DMS153 treated with DMSO at 0.1 percent for 48 hours (cell line): ENCODE measurements around the gene CSTPP1.

ENCODE experiments used
- DNase-seq: peaks from one replicate; lab custom pipeline; 2025; ENCODE audit not compliant: unreplicated experiment; lab: John Stamatoyannopoulos, UW

Gene CSTPP1, protein sequence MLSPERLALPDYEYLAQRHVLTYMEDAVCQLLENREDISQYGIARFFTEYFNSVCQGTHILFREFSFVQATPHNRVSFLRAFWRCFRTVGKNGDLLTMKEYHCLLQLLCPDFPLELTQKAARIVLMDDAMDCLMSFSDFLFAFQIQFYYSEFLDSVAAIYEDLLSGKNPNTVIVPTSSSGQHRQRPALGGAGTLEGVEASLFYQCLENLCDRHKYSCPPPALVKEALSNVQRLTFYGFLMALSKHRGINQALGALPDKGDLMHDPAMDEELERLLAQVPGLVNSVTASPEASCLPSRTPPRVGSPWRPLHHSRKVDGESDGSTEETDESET

DNA sequence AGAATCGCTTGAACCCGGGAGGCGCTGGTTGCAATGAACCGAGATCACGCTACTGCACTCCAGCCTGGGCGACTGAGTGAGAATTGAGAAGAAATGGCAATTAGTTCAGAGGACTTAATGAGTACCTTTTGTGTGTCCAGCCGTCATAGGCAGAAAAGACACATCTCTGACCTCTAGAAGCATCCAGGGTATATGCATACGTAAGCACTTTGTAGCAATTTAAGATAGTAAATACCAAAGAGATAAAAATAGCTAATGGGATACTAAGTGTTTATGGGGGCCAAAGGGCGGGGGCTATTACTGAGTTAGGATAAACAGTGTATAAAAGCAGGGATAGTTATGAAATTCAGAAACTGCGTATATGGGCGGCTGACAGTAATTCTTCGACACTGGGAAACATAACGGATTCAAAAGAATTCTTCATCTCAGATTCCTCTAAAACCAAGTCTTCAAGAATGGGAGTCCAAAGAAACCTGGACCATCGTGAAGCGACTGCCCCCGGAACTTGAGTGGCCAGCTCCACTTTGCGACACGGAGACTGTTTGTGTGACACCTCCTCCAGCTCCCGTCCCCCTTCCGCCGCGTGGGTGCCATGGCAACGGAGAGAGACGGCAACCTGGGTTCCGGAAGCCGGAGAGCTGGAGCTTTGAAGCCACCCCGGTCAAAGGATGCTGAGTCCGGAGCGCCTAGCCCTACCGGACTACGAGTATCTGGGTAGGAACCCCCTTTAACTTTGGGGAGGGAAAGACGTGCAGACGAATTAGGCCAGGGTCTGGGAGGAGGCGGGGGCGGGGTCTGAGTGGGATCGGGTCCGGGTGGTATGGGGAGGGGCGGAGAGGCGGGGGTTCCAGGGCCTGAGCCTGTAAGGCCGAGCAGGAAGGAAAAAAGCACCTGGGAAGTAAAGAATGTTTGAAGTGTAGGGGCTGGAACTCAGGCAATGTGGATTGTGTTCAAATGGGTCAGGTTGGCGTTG lies at the start of gene CSTPP1:
Gene CSTPP1, plus strand, starts transcription at position 624 of the 973 bp plus-strand sequence. Its CDS starts 45 bp downstream, at position 669.
- peak; percentile 75 for DNase-seq

DNA sequence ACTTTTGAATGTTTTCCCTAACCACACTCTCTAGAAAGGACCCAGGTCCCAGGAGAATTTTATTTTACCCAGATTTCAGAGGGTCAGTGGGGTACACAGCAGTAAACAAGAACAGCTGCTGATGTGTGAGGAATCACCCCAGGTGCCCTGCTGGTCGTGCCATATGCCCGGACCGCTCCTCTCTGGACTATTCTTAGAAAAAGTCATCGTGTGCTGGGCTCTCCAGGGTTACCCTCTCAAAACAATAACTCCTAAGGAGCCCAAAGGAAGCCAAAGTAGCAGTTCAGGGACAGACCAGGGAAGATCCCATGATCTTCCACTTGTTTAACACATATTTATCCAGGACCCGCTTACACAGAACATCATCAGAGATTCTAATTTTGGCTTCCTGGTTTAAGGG lies 47.9 kb upstream of the CSTPP1 start:
- no peak for DNase-seq

DNA sequence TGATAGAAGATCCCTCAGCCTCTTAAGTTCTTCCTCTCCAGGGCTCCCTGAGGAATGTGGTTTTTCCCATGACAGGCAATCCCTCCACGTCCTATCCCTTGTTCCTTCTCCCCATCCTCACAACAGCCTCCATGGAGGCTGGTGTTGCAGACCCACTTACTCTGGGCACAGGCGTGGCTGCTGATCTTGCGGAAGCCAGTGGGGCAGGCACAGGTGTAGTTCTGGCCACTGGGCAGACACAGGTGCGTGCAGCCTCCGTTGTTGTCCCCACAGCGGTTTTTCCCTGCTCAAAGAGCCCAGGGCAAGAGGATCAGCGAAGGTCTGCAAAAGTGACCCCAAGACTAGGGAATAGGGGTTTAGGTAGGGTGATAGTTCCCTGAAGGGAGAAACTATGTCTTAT lies 47.3 kb upstream of the CSTPP1 start:
- no peak for DNase-seq

DNA sequence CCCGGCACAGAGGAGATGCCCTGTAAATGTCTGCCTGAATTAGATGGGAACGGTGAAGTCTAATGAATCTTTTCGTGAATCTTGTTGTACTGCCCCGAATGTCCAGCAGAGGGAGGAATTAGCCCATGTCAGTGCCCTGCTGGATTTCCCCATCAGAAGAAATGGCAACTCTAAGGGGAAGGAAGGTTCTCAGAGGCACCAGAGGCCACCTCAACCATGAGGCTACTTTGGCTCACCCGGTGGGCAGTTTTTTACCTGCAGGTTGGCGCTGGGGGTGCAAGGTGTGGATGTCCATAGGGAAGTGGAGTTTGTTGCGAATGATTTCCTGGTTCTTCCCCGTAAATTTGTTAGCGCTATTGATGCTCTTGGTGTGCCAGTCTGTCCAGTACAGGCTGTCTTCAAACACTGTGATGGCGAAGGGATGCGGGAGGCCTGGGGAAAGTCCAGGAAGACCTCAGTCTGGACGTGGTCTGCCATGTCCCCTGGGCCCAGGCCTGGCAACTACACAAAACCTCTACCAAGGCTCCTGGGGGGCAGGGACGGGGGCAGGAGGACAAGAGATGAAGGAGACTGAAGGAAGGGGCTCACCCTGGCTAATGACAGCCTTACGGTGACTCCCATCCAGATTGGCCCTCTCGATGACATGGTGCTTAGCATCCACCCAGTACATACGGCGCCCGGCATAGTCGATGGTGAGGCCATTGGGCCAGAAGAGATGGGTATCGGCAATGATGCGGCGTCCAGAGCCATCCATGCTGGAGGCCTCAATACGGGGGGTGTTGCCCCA lies 46.7 kb upstream of the CSTPP1 start:
- peak; percentile 26 for DNase-seq

DNA sequence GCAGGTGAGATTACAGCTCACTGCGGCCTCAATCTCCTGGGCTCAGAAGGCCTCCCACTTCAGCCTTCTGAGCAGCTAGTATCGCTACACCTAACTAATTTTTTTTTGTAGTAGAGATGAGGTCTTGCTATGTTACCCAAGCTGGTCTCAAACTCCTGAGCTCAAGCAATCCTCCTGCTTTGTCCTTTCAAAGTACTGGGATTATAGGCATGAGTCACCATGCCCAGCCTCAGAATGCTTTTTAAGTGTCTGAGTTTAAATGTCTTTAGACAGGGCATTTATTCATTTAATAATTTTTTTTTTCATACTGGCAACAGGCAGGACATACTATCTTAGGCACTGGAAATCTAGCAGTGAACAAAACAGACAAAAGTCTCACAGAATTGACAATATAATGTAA lies 45.9 kb upstream of the CSTPP1 start:
- no peak for DNase-seq

DNA sequence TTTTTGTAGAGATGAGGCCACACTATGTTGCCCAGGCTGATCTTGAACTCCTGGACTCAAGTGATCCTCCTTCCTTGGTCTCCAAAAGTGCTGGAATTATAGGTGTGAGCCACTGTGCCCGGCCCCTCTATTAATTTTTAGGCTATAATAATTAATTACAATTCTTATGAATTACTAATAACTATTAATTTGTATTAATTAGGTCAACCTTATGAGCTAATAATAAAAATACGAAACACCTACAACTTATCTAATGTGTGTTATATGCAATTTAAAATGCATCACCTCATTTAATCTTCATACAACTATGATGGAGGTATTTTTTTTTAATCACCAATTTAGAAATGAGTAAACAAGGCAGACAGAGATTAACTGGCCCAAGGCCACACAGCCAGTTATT lies 44.5 kb upstream of the CSTPP1 start:
- DNase-seq: no peak

DNA sequence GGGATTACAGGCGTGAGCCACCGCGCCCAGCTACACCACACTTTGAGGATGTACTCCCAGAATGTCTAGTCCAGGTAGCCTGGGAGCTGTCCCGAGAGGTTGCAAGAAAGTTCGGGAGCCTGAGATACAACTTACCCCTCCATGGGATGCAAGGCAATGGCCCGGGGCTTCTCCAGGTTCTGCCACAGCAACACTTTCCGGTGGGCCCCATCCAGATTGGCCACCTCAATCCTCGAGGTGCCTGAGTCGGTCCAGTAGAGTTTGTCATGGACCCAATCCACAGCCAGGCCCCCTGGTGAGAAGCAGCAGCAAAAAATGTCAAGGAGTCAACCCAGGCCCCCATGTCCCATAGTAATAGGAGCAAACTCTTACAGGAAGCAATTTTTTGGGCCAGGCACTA lies 43.7 kb upstream of the CSTPP1 start:
- no peak for DNase-seq

DNA sequence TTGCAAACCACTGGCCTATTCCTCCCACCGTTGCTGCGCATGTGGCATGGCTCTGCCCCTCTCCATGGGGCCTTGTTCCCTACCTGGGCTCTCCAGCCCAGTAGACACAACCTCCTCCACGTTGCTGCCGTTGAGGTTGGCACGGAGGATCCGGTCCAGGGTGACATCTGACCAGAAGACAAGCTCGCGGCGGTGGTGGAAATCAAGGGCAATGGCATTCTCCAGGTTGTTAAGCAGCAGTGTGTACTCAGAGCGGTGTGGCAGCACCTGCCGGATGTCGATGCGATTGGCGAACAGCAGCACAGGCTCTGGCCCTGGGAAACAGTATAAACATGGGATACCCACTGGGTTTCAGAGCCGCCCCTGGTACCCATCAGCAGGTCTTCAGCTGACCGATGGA lies 42.1 kb upstream of the CSTPP1 start:
- DNase-seq: no peak

DNA sequence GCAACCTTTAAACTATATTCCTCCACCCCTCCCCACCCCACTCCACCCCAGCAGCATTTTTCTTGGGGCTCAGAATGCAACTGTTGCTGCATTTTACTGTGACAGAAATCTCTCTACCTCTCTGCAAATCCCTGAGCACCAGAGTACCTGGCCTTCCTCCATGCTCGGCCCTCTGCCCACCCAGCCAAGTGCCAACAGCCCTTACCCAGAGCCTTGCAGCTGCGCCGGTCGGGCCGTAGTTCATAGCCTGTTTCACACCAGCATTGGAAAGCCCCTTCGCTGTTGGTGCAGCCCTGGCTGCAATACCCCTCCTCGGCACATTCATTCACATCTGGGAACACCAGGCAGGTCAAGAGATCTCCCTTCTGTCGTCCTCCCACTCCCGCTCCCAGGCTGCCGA lies 41.6 kb upstream of the CSTPP1 start:
- no peak for DNase-seq

DNA sequence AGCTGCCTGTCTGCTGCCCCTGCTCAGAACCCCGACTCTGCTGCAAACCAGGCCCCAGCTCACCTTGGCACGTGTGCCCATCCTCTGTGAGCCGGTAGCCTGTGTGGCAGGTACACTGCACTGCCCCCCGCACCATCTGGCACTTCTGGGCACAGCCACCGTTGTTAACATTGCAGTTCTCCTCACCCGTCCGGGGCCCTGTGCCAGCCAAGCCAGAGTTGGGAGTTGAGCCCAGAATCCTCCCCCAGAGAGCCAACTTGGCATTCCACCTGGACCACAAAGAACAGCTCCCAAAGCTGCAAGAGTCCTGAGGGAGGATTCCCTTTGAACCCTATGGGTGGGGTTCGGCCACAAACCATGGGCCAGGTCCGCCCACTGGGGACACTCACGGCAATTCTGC lies 40.7 kb upstream of the CSTPP1 start:
- no peak for DNase-seq

DNA sequence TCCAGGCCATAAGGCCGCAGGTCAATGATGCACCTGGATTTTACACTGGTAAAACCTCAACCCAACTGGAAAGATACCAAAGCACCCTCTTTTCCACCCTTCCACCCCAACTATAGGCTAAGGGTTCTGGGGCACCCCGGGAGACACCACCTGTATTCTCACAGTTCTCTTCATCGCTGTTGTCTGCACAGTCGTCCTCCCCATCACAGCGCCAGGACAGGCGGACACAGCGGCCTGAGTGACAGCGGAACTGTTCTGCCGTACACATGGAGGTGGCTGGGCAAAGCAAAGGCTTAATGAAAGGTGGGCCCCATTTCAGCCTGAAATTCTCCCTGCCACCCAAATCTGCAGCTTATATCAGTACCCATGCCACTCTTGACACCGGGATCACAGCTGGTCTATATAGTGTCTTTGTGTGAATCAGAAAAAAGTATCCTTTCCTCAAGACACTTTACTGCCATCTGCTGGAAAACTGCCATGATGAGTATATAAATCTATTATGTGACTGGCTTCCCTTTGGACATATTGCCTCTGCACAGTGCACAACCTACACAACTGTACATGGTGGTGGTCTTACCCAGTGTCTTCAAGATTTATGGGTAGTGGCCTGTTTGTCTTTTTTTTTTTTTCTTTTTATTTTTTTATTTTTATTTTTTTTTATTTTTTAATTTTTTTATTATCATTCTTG lies 39.7 kb upstream of the CSTPP1 start:
- peak; percentile 56 for DNase-seq

DNA sequence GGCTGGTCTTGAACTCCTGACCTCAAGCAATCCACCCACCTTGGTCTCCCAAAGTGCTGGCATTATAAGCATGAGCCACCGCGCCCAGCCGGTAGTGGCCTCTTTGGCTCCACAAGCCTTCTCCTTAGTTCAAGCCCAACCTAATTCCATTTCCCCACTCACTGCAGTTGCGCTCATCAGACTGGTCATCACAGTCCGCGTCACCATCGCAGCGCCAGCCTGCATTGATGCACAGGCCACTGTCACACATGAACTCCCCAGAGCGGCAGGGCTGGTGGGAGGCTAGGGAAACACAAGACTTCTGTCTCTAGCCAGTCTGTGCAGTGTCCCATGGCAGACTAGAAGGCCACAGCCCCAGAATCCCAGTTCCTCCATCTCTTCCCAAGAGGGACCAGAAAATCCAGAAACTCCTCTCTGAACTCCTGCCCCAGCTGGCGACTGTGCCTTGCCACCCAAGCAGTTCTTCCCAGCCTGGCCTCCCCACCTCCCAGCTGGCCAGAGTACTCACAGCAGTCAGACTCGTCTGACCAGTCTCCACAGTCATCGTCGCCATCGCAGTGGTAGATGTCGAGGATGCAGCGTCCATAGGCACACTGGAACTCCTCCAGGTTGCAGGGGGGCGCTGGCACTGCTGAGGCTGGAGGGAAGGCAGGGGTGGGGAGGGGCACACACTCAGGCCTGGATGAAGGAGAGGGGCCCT lies 38.0 kb upstream of the CSTPP1 start:
- no peak for DNase-seq

DNA sequence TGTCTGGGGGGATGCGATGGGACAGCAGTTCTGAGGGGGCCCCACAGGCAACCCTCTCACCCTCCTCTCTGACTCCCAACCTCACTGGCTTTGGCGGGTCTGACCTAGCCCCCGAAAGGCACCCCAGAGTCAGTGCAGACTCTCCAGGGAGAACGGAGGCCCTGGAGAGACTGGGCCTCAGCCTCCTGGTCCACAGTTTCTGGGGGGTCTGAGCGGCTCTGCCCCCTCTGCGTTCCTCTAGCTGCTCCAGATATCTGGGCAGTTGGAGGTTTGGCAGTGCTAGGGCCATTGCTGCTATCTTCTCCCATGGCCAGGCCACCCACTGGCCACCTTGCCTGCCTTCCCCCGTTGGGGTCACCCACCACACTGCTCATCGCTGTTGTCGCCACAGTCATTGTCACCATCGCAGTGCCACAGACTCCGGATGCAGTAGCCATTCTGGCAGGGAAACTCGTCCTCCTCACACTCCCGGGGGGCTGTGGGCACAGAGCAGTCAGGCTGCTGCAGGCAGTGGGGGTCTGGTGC lies 37.0 kb upstream of the CSTPP1 start:
- DNase-seq: no peak

DNA sequence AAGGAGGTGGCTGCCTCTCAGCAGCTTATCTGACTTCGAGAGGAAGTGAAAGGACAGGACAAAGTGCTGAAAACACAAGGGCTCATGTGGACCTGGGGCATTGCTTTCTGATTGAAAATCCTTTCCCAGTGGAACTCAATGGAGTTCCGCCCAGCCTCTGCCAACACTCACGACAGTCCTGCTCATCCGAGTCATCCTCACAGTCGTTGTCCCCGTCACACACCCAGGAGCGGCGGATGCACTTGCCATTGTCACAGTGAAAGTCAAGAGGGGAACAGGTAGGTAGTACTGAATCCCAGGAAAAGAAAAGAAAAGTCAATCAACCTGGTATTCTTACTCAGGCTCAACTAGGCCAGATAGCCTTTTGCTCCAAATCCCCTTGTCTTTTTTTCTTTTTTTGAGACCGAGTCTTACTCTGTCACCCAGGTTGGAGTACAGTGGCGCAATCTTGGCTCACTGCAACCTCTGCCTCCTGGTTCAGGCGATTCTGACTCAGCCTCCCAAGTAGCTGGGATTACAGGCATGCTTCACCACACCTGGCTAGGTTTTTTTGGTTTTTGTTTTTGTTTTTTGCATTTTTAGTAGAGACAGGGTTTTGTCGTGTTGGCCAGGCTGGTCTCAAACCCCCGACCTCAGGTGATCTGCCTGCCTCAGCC lies 36.3 kb upstream of the CSTPP1 start:
- no peak for DNase-seq

DNA sequence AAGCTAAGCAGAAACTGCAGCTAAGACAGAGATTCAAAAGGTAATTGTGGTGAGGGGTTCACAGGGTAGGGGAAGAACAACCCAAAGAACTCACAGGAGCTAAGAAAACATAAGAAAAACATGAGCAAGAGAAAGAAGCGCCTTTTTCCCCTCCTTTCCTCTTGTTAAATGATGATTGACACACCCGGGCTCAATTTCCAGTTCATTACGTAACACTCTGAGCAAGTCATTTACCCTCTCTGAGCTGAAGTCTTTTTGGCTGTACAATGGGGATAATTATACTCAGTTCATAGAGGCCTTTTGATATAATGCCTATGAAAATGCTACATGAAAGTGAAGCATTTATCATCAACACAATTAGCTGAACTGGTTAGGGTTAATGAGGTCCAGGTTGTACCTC lies 35.4 kb upstream of the CSTPP1 start:
- DNase-seq: no peak

DNA sequence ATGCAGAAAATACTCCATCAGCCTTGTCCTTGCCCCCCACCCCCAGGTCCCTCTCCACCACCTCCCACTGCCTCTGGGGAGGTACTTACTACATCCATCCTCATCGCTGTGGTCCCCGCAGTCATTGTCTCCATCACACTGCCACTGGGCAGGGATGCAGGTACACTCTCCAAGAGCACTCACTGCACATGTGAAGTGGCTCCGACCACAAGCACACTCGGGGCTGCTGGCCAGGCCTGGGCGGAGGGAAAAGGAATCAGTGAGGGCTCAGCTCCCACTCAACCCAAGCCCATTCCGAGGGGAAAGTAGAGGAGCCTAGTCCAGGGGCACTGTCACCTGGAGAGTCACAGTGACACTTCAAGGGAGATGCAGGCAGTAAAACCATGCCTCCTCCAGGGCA lies 33.9 kb upstream of the CSTPP1 start:
- DNase-seq: no peak

DNA sequence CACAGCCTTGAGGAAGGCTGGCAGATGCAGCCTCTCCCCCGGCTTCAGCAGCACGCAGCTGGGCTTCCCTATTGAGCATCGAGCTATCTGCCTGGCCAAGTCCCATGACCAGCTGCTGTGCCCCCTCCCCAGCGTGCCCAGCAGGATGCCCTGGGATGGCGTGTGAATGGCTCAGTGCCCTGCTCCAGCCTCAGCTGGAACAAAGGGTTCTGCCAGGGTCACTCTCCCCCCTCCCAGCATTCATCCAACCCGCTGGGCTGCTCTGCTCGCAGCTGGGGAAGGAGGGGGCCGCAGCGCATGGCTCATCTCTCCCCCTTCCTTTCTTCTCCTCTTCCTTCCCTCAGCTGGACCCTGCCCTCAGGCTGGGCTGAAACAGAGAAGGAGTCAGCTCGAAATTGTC lies 32.7 kb upstream of the CSTPP1 start:
- no peak for DNase-seq

DNA sequence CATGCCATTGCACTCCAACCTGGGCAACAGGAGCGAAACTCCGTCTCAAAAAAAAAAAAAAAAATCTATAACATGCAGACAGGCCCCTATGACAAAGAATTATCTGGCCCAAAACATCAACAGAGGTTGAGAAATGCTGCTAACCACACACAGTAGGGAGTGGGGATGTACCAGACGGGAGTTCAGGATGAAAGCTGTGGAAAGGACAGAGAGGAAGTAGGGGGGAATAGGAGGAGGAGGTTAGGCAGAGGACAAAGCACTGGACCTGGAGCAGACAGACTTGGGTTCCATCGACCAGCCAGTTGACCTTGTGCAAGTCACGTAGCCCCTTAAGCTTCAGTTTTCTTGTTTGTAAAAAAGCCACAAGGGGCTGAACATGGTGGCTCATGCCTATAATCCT lies 30.8 kb upstream of the CSTPP1 start:
- no peak for DNase-seq

DNA sequence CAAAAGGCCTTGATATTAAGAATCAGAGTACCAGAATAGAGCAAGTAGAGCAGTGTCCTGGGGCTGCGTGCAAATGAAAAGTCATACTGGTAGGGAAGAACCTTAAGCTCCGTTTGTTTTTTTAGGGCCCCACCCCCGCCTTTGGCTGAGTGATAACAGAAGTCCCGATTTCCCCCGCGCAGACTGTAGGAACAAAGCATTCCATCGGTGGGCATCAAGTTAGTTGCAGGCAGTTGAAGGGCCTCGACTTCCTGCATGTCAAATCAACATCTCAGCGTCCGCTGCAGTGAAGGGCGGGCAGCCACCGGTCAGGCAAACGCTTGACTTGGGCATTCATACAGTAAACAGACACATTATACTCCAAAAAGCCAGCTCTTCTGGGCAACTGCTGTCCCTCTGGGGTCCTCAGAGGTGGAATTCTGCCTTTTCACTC lies 29.9 kb upstream of the CSTPP1 start:
- DNase-seq: no peak
